GM23338 (cell line): ENCODE results near the gene ETFRF1. TPM values are rescaled to one million over a fixed set of nuclear protein-coding genes. Genes with fewer than 3 reads are reported as not detected.

ENCODE experiments used
- ATAC-seq: fragments of 200-7000 bp; cut with Tn5 transposase; 3 replicates; pipeline ENCODE4 v1.9.1; 2020
- DNase-seq: peaks from one replicate; pipeline ENCODE4 v3.0.0-alpha.2; 2015; ENCODE audit warnings: low spot score
- H2AFZ ChIP-seq: fragments of 200-600 bp; sonication (generic); 2 replicates; pipeline ENCODE4 v1.8.0; 2016; ENCODE audit warnings: antibody characterized with exemption, mild to moderate bottlenecking, moderate library complexity
- H3F3A ChIP-seq: fragments of 200-600 bp; sonication (generic); replicated peaks from 2 replicates; pipeline ENCODE4 v1.8.0; 2017; ENCODE audit warnings: antibody characterized with exemption, mixed run types, low read depth
- H3K27ac ChIP-seq: fragments of 200-600 bp; sonication (generic); 2 replicates; pipeline ENCODE4 v1.6.1; 2016; ENCODE audit warnings: low read depth
- H3K27me3 ChIP-seq: fragments of 200-600 bp; sonication (generic); 2 replicates; pipeline ENCODE4 v1.8.0; 2016; ENCODE audit warnings: mild to moderate bottlenecking, mixed run types, moderate library complexity; ENCODE audit not compliant: insufficient read depth
- H3K36me3 ChIP-seq: fragments of 200-600 bp; sonication (generic); 2 replicates; pipeline ENCODE4 v1.8.0; 2016; ENCODE audit warnings: mild to moderate bottlenecking; ENCODE audit not compliant: insufficient read depth
- H3K4me1 ChIP-seq: fragments of 200-600 bp; sonication (generic); 2 replicates; pipeline ENCODE4 v1.8.0; 2016; ENCODE audit warnings: mild to moderate bottlenecking, moderate library complexity; ENCODE audit not compliant: insufficient read depth
- H3K4me2 ChIP-seq: fragments of 200-600 bp; sonication (generic); 2 replicates; pipeline ENCODE4 v1.7.1; 2017; ENCODE audit warnings: mixed run types
- H3K4me3 ChIP-seq: fragments of 200-600 bp; sonication (generic); 2 replicates; pipeline ENCODE4 v1.6.1; 2016; ENCODE audit warnings: mixed run types
- H3K79me2 ChIP-seq: fragments of 200-600 bp; sonication (generic); replicated peaks from 2 replicates; pipeline ENCODE4 v1.8.0; 2017; ENCODE audit warnings: mild to moderate bottlenecking; ENCODE audit not compliant: insufficient read depth
- H3K9me2 ChIP-seq: fragments of 200-600 bp; sonication (generic); 2 replicates; pipeline ENCODE4 v1.8.0; 2017; ENCODE audit not compliant: insufficient read depth
- H4K20me1 ChIP-seq: fragments of 200-600 bp; sonication (generic); replicated peaks from 2 replicates; pipeline ENCODE4 v1.8.0; 2017; ENCODE audit warnings: mild to moderate bottlenecking; ENCODE audit not compliant: insufficient read depth
- H3K27ac Mint-ChIP-seq: 2 replicates; pipeline ENCODE4 v1.8.0; 2020; ENCODE audit warnings: inconsistent platforms, mild to moderate bottlenecking, moderate library complexity, mixed read lengths
- H3K27me3 Mint-ChIP-seq: 3 replicates; pipeline ENCODE4 v1.8.0; 2022; ENCODE audit warnings: low read depth, mild to moderate bottlenecking, moderate library complexity, mixed read lengths, inconsistent platforms; ENCODE audit not compliant: insufficient read depth, poor library complexity
- H3K36me3 Mint-ChIP-seq: 3 replicates; pipeline ENCODE4 v1.8.0; 2021; ENCODE audit warnings: low read depth, mild to moderate bottlenecking, inconsistent platforms, moderate library complexity, mixed read lengths
- H3K4me1 Mint-ChIP-seq: 3 replicates; pipeline ENCODE4 v1.8.0; 2020; ENCODE audit warnings: mild to moderate bottlenecking, inconsistent platforms, mixed read lengths
- H3K4me3 Mint-ChIP-seq: 3 replicates; pipeline ENCODE4 v1.8.0; 2021; ENCODE audit warnings: moderate library complexity, mild to moderate bottlenecking, inconsistent platforms, mixed read lengths
- H3K9me3 Mint-ChIP-seq: 3 replicates; pipeline ENCODE4 v1.8.0; 2020; ENCODE audit warnings: moderate library complexity, mild to moderate bottlenecking, inconsistent platforms, mixed read lengths
- CREB1 ChIP-seq: fragments of 250-450 bp; sonication (Bioruptor Pico); IDR thresholded peaks from 2 replicates; pipeline ENCODE4 v1.5.0; 2020; ENCODE audit warnings: low read depth, mild to moderate bottlenecking, moderate library complexity
- EZH2 ChIP-seq: fragments of 200-600 bp; sonication (generic); IDR thresholded peaks from one replicate; pipeline ENCODE4 v1.8.0; 2017; ENCODE audit warnings: antibody characterized with exemption, mild to moderate bottlenecking, low read depth; ENCODE audit not compliant: unreplicated experiment
- EZH2phosphoT487 ChIP-seq: fragments of 200-600 bp; sonication (generic); IDR thresholded peaks from one replicate; pipeline ENCODE4 v1.8.1; 2018; ENCODE audit warnings: antibody characterized with exemption; ENCODE audit not compliant: unreplicated experiment
- JUNB ChIP-seq: IDR thresholded peaks from one replicate; pipeline ENCODE4 v1.6.1; 2016; ENCODE audit warnings: antibody characterized with exemption; ENCODE audit not compliant: unreplicated experiment
- POLR2AphosphoS5 ChIP-seq: IDR thresholded peaks from 2 replicates; pipeline ENCODE4 v1.6.1; 2016; ENCODE audit warnings: antibody characterized with exemption, low read depth
- ZNF114 ChIP-seq: fragments of 250-450 bp; sonication (Bioruptor Pico); IDR thresholded peaks from 2 replicates; pipeline ENCODE4 v1.5.0; 2020; ENCODE audit warnings: mild to moderate bottlenecking, moderate library complexity
- ZNF331 ChIP-seq: fragments of 250-450 bp; sonication (Bioruptor Pico); IDR thresholded peaks from 2 replicates; pipeline ENCODE4 v1.5.0; 2020; ENCODE audit warnings: low read depth, mild to moderate bottlenecking, moderate library complexity
- polyA plus RNA-seq: library from polyadenylated mRNA; unstranded; fragments of >200 nt; fragmentation: Nextera tagmentation; extraction: Ambion mirVana; gene quantifications from 2 replicates; pipeline ENCODE4 v1.2.1, GENCODE V29; 2016
- total RNA-seq: library from RNA; depleted of rRNA; stranded (reverse); fragments of >200 nt; shearing (Covaris generic); gene quantifications from 2 replicates; pipeline ENCODE4 v1.2.3, GENCODE V29; 2014
- TF ChIP-seq, protein P1 (sequence below): IDR thresholded peaks from 2 replicates; pipeline ENCODE4 v1.6.1; 2016; ENCODE audit warnings: antibody characterized with exemption
- TF ChIP-seq, protein P2 (sequence below): IDR thresholded peaks from one replicate; pipeline ENCODE4 v1.6.1; 2018; ENCODE audit warnings: antibody characterized with exemption; ENCODE audit not compliant: unreplicated experiment
- TF ChIP-seq, protein P3 (sequence below), 2 experiments: fragments of 200-600 bp in 1 of 2; sonication (generic) in 1 of 2; conservative IDR thresholded peaks; 2 replicates each; pipeline versions ENCODE4 v1.5.1 to v1.6.1; 2016 to 2017; ENCODE audit warnings: antibody characterized with exemption in 2 of 2, low read depth in 2 of 2, mild to moderate bottlenecking in 2 of 2, moderate library complexity in 1 of 2

Gene ETFRF1
- total and polyA plus RNA-seq, 2 experiments from 2014 or later, result 8.1 to 14.2 TPM

DNA sequence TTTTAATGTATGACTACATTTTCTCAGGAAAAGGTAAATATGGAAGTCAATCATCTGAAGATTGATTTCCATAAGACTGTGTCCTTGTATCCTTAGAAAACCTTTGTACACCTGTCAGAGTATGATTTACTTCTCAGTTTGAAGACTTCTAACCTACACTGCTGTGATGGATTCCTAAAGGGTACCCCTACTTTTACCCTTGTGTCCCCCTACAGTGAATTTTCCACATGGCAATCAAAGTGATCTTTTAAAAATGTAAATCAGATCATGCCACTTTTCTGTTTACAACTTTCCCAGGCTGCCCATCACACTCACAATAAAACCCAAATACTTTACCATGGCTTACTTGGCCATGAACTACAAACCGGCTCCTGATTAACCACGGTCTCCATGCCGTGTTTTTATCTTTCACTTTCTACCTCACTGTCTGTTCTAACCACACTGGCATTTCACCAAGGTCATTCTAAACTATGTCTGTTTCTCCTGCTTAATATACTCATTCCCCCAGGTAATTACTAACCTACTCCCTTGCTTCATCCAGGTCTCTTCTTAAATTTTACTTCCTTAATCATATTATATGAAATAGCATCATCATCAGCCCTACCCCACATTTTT lies 8.1 kb upstream of the ETFRF1 start:
- DNase-seq (no peak), ATAC-seq (no peak)
- no peaks in the 10 kb centered on the region for H3K27me3 ChIP-seq
- no peaks in the 10 kb centered on the region for H3K36me3 ChIP-seq
- no peak overlapping the region for H3K4me2 ChIP-seq
- no peaks in the 10 kb centered on the region for H3F3A ChIP-seq
- TF ChIP-seq, protein P1, sequence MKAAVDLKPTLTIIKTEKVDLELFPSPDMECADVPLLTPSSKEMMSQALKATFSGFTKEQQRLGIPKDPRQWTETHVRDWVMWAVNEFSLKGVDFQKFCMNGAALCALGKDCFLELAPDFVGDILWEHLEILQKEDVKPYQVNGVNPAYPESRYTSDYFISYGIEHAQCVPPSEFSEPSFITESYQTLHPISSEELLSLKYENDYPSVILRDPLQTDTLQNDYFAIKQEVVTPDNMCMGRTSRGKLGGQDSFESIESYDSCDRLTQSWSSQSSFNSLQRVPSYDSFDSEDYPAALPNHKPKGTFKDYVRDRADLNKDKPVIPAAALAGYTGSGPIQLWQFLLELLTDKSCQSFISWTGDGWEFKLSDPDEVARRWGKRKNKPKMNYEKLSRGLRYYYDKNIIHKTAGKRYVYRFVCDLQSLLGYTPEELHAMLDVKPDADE, result no peak
- TF ChIP-seq, protein P2, sequence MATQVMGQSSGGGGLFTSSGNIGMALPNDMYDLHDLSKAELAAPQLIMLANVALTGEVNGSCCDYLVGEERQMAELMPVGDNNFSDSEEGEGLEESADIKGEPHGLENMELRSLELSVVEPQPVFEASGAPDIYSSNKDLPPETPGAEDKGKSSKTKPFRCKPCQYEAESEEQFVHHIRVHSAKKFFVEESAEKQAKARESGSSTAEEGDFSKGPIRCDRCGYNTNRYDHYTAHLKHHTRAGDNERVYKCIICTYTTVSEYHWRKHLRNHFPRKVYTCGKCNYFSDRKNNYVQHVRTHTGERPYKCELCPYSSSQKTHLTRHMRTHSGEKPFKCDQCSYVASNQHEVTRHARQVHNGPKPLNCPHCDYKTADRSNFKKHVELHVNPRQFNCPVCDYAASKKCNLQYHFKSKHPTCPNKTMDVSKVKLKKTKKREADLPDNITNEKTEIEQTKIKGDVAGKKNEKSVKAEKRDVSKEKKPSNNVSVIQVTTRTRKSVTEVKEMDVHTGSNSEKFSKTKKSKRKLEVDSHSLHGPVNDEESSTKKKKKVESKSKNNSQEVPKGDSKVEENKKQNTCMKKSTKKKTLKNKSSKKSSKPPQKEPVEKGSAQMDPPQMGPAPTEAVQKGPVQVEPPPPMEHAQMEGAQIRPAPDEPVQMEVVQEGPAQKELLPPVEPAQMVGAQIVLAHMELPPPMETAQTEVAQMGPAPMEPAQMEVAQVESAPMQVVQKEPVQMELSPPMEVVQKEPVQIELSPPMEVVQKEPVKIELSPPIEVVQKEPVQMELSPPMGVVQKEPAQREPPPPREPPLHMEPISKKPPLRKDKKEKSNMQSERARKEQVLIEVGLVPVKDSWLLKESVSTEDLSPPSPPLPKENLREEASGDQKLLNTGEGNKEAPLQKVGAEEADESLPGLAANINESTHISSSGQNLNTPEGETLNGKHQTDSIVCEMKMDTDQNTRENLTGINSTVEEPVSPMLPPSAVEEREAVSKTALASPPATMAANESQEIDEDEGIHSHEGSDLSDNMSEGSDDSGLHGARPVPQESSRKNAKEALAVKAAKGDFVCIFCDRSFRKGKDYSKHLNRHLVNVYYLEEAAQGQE, result no peak
- TF ChIP-seq ZNF331 (CRISPR knock-in tag) (no peak), EZH2 (no peak), POLR2AphosphoS5 (no peak), JUNB (no peak), CREB1 (no peak), EZH2phosphoT487 (no peak), ZNF114 (CRISPR knock-in tag) (no peak)
- TF ChIP-seq, protein P3, sequence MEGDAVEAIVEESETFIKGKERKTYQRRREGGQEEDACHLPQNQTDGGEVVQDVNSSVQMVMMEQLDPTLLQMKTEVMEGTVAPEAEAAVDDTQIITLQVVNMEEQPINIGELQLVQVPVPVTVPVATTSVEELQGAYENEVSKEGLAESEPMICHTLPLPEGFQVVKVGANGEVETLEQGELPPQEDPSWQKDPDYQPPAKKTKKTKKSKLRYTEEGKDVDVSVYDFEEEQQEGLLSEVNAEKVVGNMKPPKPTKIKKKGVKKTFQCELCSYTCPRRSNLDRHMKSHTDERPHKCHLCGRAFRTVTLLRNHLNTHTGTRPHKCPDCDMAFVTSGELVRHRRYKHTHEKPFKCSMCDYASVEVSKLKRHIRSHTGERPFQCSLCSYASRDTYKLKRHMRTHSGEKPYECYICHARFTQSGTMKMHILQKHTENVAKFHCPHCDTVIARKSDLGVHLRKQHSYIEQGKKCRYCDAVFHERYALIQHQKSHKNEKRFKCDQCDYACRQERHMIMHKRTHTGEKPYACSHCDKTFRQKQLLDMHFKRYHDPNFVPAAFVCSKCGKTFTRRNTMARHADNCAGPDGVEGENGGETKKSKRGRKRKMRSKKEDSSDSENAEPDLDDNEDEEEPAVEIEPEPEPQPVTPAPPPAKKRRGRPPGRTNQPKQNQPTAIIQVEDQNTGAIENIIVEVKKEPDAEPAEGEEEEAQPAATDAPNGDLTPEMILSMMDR (conservative IDR thresholded peaks at IDR 0.05; ENCODE audit: low read depth in 2 of 2), result no peak
- Mint-ChIP-seq H3K9me3 (no peaks in the 10 kb centered on the region; the same call in 2 of the 3 replicates), H3K27ac (no peak overlapping the region), H3K27me3 (peaks cover 3% of the 10 kb centered on the region), H3K4me1 (no peaks in the 10 kb centered on the region), H3K36me3 (no peaks in the 10 kb centered on the region), H3K4me3 (no peak overlapping the region; the same call in 2 of the 3 replicates)
- no peak overlapping the region for H3K4me3 ChIP-seq
- no peak overlapping the region for H2AFZ ChIP-seq
- H4K20me1 ChIP-seq, result no peaks in the 10 kb centered on the region
- H3K4me1 ChIP-seq, result no peaks in the 10 kb centered on the region
- no peaks in the 10 kb centered on the region for H3K9me2 ChIP-seq
- H3K27ac ChIP-seq, result no peak overlapping the region
- H3K79me2 ChIP-seq, result no peaks in the 10 kb centered on the region
